Karpas-422 (cell line): ENCODE measurements around the gene FBXO9. TPM values are rescaled to one million over a fixed set of nuclear protein-coding genes. Genes with fewer than 3 reads are reported as not detected.

Experiments used
- DNase-seq: peaks from one replicate; pipeline ENCODE4 v3.0.0-alpha.2; 2015
- H2AFZ ChIP-seq: fragments of 200-600 bp; sonication (generic); 2 replicates; pipeline ENCODE4 v1.6.1; 2014; ENCODE audit warnings: antibody characterized with exemption, low read length, mixed read lengths
- H3K27ac ChIP-seq: fragments of 200-600 bp; sonication (generic); 2 replicates; pipeline ENCODE4 v1.5.1; 2014; ENCODE audit warnings: mild to moderate bottlenecking, low read length, moderate library complexity
- H3K27me3 ChIP-seq: fragments of 200-600 bp; sonication (generic); 2 replicates; pipeline ENCODE4 v1.6.1; 2014; ENCODE audit warnings: low read length, mixed read lengths
- H3K36me3 ChIP-seq: fragments of 200-600 bp; sonication (generic); 2 replicates; pipeline ENCODE4 v1.6.1; 2014; ENCODE audit warnings: low read length, mixed read lengths; ENCODE audit not compliant: insufficient read depth
- H3K4me1 ChIP-seq: fragments of 200-600 bp; sonication (generic); 2 replicates; pipeline ENCODE4 v1.6.1; 2014; ENCODE audit warnings: mild to moderate bottlenecking, low read length, mixed read lengths
- H3K4me2 ChIP-seq: fragments of 200-600 bp; sonication (generic); 2 replicates; pipeline ENCODE4 v1.6.1; 2014; ENCODE audit warnings: low read length, low read depth, mild to moderate bottlenecking; ENCODE audit not compliant: poor library complexity, severe bottlenecking
- H3K4me3 ChIP-seq: fragments of 200-600 bp; sonication (generic); 2 replicates; pipeline ENCODE4 v1.5.1; 2014; ENCODE audit warnings: mild to moderate bottlenecking, antibody characterized with exemption, low read length, mixed read lengths
- H3K79me2 ChIP-seq: fragments of 200-600 bp; sonication (generic); 2 replicates; pipeline ENCODE4 v1.6.1; 2014; ENCODE audit warnings: mild to moderate bottlenecking, low read length, mixed read lengths
- H3K9ac ChIP-seq: fragments of 200-600 bp; sonication (generic); 2 replicates; pipeline ENCODE4 v1.6.0; 2014; ENCODE audit warnings: low read length
- H3K9me2 ChIP-seq: fragments of 200-600 bp; sonication (generic), shearing (Covaris generic); replicated peaks from 2 replicates; pipeline ENCODE4 v1.6.0; 2014; ENCODE audit warnings: mild to moderate bottlenecking, low read length, moderate library complexity; ENCODE audit not compliant: insufficient read depth
- H3K9me3 ChIP-seq: fragments of 300-700, 200-600 bp; sonication (generic); 2 replicates; pipeline ENCODE4 v1.6.1; 2014; ENCODE audit warnings: low read length, mixed read lengths
- H4K20me1 ChIP-seq: fragments of 200-600 bp; sonication (generic); 2 replicates; pipeline ENCODE4 v1.6.1; 2014; ENCODE audit warnings: mild to moderate bottlenecking, antibody characterized with exemption, low read length, low read depth; ENCODE audit not compliant: insufficient read depth
- total RNA-seq: library from RNA; depleted of rRNA; stranded (reverse); fragments of >200 nt; shearing (Covaris generic); gene quantifications from 2 replicates; pipeline ENCODE4 v1.2.3, GENCODE V29; 2014; ENCODE audit warnings: low replicate concordance

The FBXO9 gene
- total RNA-seq, 1 experiment from 2014 or later, result 41.5 TPM

DNA sequence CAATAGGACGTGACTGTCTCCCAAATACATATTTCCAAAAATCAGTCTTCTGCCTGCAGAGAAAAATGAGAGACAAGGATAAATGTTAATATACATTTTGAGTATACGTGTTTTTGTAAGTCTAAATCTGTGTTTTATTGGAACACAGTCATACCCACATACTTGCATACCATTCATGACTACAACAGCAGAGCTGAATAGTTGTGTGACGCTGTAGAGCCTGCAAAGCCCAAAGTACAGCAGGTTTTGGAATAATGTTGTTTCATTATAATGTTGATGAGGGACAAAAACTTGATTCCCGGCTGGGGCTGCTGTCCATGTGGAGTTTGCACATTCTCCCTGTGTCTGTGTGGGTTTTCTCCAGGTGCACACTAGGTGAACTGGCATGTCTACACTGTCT is 23.8 kb upstream of the FBXO9 start:
- Histone ChIP-seq H3K4me3 (no peak overlapping the region), H3K9ac (no peak overlapping the region), H3K27ac (no peak overlapping the region), H4K20me1 (no peaks in the 10 kb centered on the region), H3K4me1 (no peaks in the 10 kb centered on the region), H3K4me2 (no peak overlapping the region), H2AFZ (no peak overlapping the region), H3K27me3 (no peaks in the 10 kb centered on the region), H3K9me2 (no peaks in the 10 kb centered on the region), H3K9me3 (no peaks in the 10 kb centered on the region), H3K79me2 (no peaks in the 10 kb centered on the region), H3K36me3 (no peaks in the 10 kb centered on the region)
- no peak for DNase-seq

DNA sequence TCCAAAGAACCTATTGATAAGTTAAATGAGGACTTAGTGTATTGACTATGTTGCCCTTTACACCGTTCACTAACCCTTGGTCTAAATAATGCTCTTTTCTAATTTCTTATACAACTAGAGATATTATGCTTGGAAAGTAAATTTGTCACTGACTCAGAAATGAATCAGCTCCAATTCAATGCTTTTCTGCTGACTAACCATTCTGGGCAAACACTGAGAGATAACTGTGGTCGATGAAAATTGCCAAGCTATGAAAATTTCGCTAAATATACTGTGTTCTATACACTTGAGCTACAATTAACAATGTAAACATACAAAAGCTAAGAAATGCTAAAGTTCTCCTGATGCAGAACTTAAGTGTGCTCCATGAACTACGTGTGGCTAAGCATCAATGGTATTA is 23.1 kb upstream of the FBXO9 start:
- no peaks in the 10 kb centered on the region for H3K36me3 ChIP-seq
- no peaks in the 10 kb centered on the region for H3K4me1 ChIP-seq
- H4K20me1 ChIP-seq, result no peaks in the 10 kb centered on the region
- H3K27me3 ChIP-seq, result no peaks in the 10 kb centered on the region
- no peak overlapping the region for H3K9ac ChIP-seq
- H3K9me2 ChIP-seq, result no peaks in the 10 kb centered on the region
- H3K9me3 ChIP-seq, result no peaks in the 10 kb centered on the region
- H3K4me2 ChIP-seq, result no peak overlapping the region
- H3K27ac ChIP-seq, result no peak overlapping the region
- no peaks in the 10 kb centered on the region for H3K79me2 ChIP-seq
- no peak overlapping the region for H2AFZ ChIP-seq
- H3K4me3 ChIP-seq, result no peak overlapping the region
- no peak for DNase-seq

DNA sequence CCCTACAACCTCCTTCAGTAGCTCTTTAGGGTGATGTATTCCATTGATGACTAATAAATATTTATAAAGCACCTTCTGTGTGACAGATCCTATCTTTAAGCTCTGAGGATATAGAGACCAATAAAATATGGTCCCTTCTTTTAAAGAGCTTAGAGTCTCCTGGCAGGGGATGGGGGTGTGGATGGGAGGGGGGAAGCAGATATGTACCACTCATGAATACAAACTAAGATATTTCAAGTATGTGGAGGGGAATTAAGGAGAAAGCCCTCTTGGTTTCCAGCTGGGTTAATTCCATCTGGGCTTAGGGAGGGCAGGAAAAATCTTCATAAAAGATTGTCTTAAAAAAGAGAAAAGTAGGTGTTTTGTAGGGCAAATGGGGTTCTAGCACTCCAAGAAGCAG is 21.6 kb upstream of the FBXO9 start:
- DNase-seq, result no peak
- H3K4me3 ChIP-seq, result no peak overlapping the region
- no peaks in the 10 kb centered on the region for H3K36me3 ChIP-seq
- H3K9ac ChIP-seq, result no peak overlapping the region
- H3K27me3 ChIP-seq, result no peaks in the 10 kb centered on the region
- no peaks in the 10 kb centered on the region for H4K20me1 ChIP-seq
- no peaks in the 10 kb centered on the region for H3K79me2 ChIP-seq
- H3K4me2 ChIP-seq, result no peak overlapping the region
- no peak overlapping the region for H2AFZ ChIP-seq
- no peak overlapping the region for H3K27ac ChIP-seq
- H3K9me3 ChIP-seq, result no peaks in the 10 kb centered on the region
- no peaks in the 10 kb centered on the region for H3K9me2 ChIP-seq
- H3K4me1 ChIP-seq, result no peaks in the 10 kb centered on the region

DNA sequence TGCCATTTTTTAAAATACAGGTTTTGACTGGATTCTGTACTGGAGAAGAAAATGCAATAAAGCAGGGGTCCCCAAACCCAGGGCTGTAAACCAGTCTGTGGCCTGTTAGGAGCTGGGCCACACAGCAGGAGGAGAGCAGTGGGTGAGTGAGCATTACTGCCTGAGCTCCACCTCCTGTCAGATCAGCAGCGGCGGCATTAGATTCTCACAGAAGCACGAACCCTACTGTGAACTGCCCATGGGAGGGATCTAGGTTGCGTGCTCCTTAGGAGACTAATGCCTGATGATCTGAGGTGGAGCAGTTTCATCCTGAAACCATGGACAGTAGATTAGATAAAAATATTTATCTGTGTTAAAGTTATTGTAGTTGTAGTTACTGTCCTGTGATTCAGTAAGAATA is 21.1 kb upstream of the FBXO9 start:
- H3K27me3 ChIP-seq, result no peaks in the 10 kb centered on the region
- H3K36me3 ChIP-seq, result no peaks in the 10 kb centered on the region
- no peak for DNase-seq
- H3K4me1 ChIP-seq, result no peaks in the 10 kb centered on the region
- no peak overlapping the region for H2AFZ ChIP-seq
- no peak overlapping the region for H3K4me3 ChIP-seq
- no peak overlapping the region for H3K4me2 ChIP-seq
- H3K9me3 ChIP-seq, result no peaks in the 10 kb centered on the region
- no peaks in the 10 kb centered on the region for H3K79me2 ChIP-seq
- H3K9me2 ChIP-seq, result no peaks in the 10 kb centered on the region
- H3K27ac ChIP-seq, result no peak overlapping the region
- no peak overlapping the region for H3K9ac ChIP-seq
- no peaks in the 10 kb centered on the region for H4K20me1 ChIP-seq

DNA sequence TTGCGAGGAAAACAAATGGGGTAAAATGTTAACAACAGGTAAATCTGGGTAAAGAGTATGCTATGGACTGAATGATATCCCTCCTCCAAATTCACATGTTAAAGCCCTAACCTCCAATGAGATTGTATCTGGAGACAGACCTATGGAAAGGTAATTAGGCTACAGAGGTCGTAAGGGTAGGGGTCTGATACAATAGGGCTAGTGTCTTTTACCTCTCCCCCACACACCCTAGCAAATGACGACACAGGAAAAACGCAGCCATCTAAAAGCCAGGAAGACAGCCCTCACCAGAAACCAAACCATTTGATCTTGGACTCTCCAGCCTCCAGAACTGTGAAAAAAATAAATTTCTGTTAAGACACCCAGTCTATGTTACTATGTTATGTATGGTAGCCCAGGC is 20.6 kb upstream of the FBXO9 start:
- Histone ChIP-seq H3K4me2 (no peak overlapping the region), H3K4me3 (no peak overlapping the region), H3K36me3 (no peaks in the 10 kb centered on the region), H4K20me1 (no peaks in the 10 kb centered on the region), H2AFZ (no peak overlapping the region), H3K27me3 (no peaks in the 10 kb centered on the region), H3K9me3 (no peaks in the 10 kb centered on the region), H3K4me1 (no peaks in the 10 kb centered on the region), H3K9ac (no peak overlapping the region), H3K9me2 (no peaks in the 10 kb centered on the region), H3K27ac (no peak overlapping the region), H3K79me2 (no peaks in the 10 kb centered on the region)
- no peak for DNase-seq

DNA sequence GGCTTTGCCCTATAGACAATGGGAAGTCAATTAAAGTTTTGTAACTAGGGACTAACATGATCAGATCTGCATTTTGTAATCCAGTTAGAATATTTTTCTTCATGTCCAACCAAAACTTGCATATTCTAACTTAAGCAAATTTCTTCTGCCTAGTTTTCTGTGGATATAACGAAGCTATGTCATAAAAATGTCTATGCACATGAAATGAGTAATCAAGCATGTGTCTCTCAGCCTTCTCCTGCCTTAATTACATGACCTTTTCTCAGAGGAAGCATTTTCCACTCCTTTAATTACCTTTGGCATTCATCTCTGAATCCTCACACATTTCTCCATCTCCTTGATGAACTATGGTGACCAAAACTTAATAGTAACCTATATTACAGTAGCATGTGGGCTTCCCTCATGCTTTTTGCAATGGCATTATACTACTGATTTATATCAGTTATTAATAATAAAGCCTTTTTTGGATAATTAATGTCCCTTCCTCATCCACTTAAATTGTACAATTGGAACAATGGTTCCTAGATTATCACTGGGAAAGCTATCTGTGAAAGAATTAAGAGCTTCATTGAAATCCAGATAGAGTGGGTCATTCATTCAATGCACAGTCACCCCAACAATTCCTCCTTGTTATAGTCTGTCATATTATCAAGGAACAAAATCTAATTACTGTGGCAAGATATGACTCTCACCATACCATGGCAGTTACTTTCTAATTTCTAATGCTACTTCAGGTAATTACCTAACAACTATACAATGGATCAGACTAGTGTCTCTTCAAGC is 19.1 kb upstream of the FBXO9 start:
- Histone ChIP-seq H4K20me1 (no peaks in the 10 kb centered on the region), H3K4me1 (no peaks in the 10 kb centered on the region), H2AFZ (no peak overlapping the region), H3K36me3 (no peaks in the 10 kb centered on the region), H3K9me3 (no peaks in the 10 kb centered on the region), H3K9ac (no peak overlapping the region), H3K27ac (no peak overlapping the region), H3K4me3 (no peak overlapping the region), H3K27me3 (no peaks in the 10 kb centered on the region), H3K4me2 (no peak overlapping the region), H3K79me2 (no peaks in the 10 kb centered on the region), H3K9me2 (no peaks in the 10 kb centered on the region)
- no peak for DNase-seq

DNA sequence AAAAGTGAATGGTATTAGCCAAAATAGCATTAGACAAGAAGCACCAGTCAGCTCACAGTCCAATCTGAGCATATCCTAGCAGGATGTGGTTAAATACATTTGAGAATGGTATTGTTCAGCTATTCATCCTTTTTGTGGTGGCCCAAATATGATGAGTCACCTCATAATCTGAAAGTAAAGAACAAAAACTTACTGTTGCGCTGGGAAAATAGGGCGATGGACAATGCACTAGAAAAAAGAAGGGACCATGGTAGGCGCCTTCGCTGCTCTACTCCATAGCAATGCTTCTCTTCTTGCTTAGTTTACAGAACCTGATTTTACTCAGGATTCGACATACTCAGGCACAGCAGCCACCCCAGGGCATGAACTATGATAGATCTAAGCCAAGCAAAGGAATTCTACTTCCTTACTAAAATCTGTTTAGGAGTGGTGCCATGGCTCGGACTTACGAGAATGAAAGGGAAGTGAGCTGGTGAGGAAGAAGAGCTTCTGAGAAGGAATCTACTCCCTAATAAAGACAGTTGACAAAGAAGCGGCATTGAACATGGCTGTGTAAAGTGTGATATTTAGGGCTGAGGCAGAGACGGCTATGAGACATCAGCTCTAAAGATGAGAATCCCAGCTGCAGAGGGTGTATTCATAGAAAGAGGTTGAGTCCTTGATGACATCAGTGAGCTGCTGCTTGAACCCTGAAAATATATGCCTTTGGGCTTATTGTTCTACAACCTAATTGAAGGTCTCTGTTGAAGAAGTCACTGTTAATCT is 16.6 kb upstream of the FBXO9 start:
- H3K9me3 ChIP-seq, result no peaks in the 10 kb centered on the region
- no peak overlapping the region for H2AFZ ChIP-seq
- H3K4me2 ChIP-seq, result no peak overlapping the region
- no peaks in the 10 kb centered on the region for H3K4me1 ChIP-seq
- no peaks in the 10 kb centered on the region for H3K9me2 ChIP-seq
- H3K9ac ChIP-seq, result no peak overlapping the region
- no peaks in the 10 kb centered on the region for H3K36me3 ChIP-seq
- no peaks in the 10 kb centered on the region for H3K79me2 ChIP-seq
- no peak for DNase-seq
- no peak overlapping the region for H3K27ac ChIP-seq
- no peaks in the 10 kb centered on the region for H4K20me1 ChIP-seq
- H3K27me3 ChIP-seq, result no peaks in the 10 kb centered on the region
- no peak overlapping the region for H3K4me3 ChIP-seq

DNA sequence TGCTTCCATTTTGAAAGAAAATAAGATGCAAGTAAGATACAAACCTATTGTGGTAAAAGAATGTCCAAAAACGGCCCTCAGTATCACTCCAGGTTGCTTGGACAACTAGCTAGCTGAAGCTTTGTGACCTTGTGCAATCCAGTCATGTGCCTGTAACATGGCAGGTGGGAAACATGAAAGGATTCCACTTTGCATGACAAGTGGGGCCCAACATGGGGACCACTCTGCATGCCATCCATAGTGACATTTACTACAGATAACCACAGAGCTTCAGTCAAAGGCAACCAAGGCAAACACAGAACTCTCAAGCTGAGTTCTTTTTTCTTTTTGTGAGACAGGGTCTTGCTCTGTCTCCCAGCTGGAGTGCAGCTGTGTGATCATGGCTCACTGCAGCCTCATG is 15.8 kb upstream of the FBXO9 start:
- H3K9me3 ChIP-seq, result no peaks in the 10 kb centered on the region
- H3K27me3 ChIP-seq, result no peaks in the 10 kb centered on the region
- no peak for DNase-seq
- no peaks in the 10 kb centered on the region for H3K9me2 ChIP-seq
- H3K4me1 ChIP-seq, result no peaks in the 10 kb centered on the region
- no peak overlapping the region for H3K27ac ChIP-seq
- H3K9ac ChIP-seq, result no peak overlapping the region
- no peaks in the 10 kb centered on the region for H3K36me3 ChIP-seq
- no peak overlapping the region for H2AFZ ChIP-seq
- no peaks in the 10 kb centered on the region for H3K79me2 ChIP-seq
- H3K4me2 ChIP-seq, result no peak overlapping the region
- no peaks in the 10 kb centered on the region for H4K20me1 ChIP-seq
- H3K4me3 ChIP-seq, result no peak overlapping the region
